ENCODE measurements around the gene MGARP.

DNA sequence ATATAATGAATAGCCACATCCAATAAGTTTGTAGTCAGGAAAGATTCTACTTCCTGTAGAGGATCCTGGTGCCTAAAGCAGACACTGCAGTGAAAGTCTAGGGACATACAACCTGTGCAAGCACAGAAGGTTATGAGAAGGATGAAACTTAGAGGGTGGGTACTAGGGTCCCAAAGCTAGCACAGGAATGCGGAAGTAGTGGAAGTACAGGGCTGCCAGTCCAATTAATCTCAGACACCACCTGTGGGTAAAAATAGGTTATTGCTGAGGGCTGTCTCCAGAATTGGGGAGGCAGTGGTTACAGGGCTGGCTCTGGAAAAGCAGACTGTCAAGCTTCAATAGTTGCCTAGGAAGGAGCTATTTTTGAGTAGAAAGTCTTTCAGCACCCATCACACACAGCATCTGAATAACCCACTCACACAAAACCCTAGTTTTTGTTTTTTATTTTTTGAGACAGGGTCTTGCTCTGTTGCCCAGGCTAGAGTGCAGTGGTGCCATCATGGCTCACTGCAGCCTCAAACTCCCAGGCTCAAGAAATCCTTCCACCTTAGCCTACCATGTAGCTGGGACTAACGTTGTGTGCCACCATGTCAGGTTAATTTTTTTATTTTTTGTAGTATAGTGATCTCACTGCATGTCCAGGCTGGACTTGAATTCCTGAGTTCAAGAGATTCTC lies 52.2 kb downstream of the MGARP start:
- TF ChIP-seq POLR2AphosphoS5 (IDR thresholded peaks at IDR 0.05; ENCODE audit: borderline replicate concordance, low read depth, low read length) (no peak), EZH2 (IDR thresholded peaks at IDR 0.05) (no peak)

Data from SK-N-MC (cell line).